UCSD-AML1 (cell line): ENCODE data around the gene NUDT3.
"Not testable (repeated sequence)": the region's sequence is repeated elsewhere in the genome, so short reads cannot be mapped to it uniquely, and the experiment has no call there.

Source experiments
- DNase-seq: peaks from one replicate; lab custom pipeline; 2025; ENCODE audit not compliant: unreplicated experiment; lab: John Stamatoyannopoulos, UW

The NUDT3 gene

GRCh38 chr6:34267746-34268145 lies 124.7 kb downstream of the NUDT3 start:
- no peak for DNase-seq

GRCh38 chr6:34263484-34263883 lies 129.0 kb downstream of the NUDT3 start:
- DNase-seq = not testable (repeated sequence)

GRCh38 chr6:34260576-34261267 lies 131.7 kb downstream of the NUDT3 start:
- no peak for DNase-seq

- DNase-seq = no peak
Measured at GRCh38 chr6:34259529-34260069, 132.9 kb downstream of the NUDT3 start.

- not testable (repeated sequence) for DNase-seq
Measured at GRCh38 chr6:34252395-34252794, 140.1 kb downstream of the NUDT3 start.

GRCh38 chr6:34249469-34250261 lies 142.8 kb downstream of the NUDT3 start:
- no peak for DNase-seq

GRCh38 chr6:34248727-34249468 lies 143.6 kb downstream of the NUDT3 start, which contains the start of gene SMIM29:
SMIM29 (minus strand) TSS chr6:34249006; CDS start chr6:34247791, 1,215 bp downstream.
- DNase-seq = peak; percentile 96

- peak; percentile 53 for DNase-seq
Measured at GRCh38 chr6:34248198-34248726, 144.2 kb downstream of the NUDT3 start.

GRCh38 chr6:34247481-34248197 lies 144.8 kb downstream of the NUDT3 start:
- DNase-seq = no peak

GRCh38 chr6:34246563-34247391 lies 145.7 kb downstream of the NUDT3 start:
- peak; percentile 60 for DNase-seq

- DNase-seq = no peak
Measured at GRCh38 chr6:34246249-34246562, 146.3 kb downstream of the NUDT3 start.

GRCh38 chr6:34245761-34246140 lies 146.7 kb downstream of the NUDT3 start:
- DNase-seq = not testable (repeated sequence)

GRCh38 chr6:34245032-34245760 lies 147.3 kb downstream of the NUDT3 start:
- DNase-seq = not testable (repeated sequence)

GRCh38 chr6:34243901-34244884 lies 148.3 kb downstream of the NUDT3 start:
- peak; percentile 56 for DNase-seq

- no peak for DNase-seq
Measured at GRCh38 chr6:34243131-34243771, 149.2 kb downstream of the NUDT3 start.

GRCh38 chr6:34242252-34243130 lies 150.0 kb downstream of the NUDT3 start:
- no peak for DNase-seq
